ENCODE measurements around the gene EIF4G3. TPM values are rescaled to one million over a fixed set of nuclear protein-coding genes. Genes with fewer than 3 reads are reported as not detected.

EIF4G3 gene
- total and polyA plus RNA-seq, 2 donors (not counting 1 experiment from before 2014, with no cell fraction given), result 53.5 to 67.0 TPM

- TF ChIP-seq, protein P1, sequence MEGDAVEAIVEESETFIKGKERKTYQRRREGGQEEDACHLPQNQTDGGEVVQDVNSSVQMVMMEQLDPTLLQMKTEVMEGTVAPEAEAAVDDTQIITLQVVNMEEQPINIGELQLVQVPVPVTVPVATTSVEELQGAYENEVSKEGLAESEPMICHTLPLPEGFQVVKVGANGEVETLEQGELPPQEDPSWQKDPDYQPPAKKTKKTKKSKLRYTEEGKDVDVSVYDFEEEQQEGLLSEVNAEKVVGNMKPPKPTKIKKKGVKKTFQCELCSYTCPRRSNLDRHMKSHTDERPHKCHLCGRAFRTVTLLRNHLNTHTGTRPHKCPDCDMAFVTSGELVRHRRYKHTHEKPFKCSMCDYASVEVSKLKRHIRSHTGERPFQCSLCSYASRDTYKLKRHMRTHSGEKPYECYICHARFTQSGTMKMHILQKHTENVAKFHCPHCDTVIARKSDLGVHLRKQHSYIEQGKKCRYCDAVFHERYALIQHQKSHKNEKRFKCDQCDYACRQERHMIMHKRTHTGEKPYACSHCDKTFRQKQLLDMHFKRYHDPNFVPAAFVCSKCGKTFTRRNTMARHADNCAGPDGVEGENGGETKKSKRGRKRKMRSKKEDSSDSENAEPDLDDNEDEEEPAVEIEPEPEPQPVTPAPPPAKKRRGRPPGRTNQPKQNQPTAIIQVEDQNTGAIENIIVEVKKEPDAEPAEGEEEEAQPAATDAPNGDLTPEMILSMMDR (conservative IDR thresholded peaks at IDR 0.05 in 1 of 2, IDR thresholded peaks at IDR 0.05 in 1 of 2; ENCODE audit: low read depth in 1 of 2, low read length in 2 of 2), result no peak
- no peak for TF ChIP-seq EZH2 (IDR thresholded peaks at IDR 0.05; ENCODE audit: low read length, missing control alignments)
- Histone ChIP-seq H2AFZ (ENCODE audit: low read length) (no peak overlapping the region), H3K36me3 (ENCODE audit: control insufficient read depth, insufficient read depth, low read length) (peaks cover 2% of the 10 kb centered on the region), H3K9ac (ENCODE audit: insufficient read depth, low read length) (no peak overlapping the region), H3K4me2 (ENCODE audit: extremely low read depth, insufficient read depth, low read length) (no peak overlapping the region), H3K27ac (ENCODE audit: insufficient read depth, low read length) (no peak overlapping the region), H3K9me3 (ENCODE audit: control insufficient read depth, insufficient read depth, low read depth, low read length) (no peaks in the 10 kb centered on the region), H3K27me3 (ENCODE audit: control insufficient read depth, insufficient read depth, low read length) (no peaks in the 10 kb centered on the region), H4K20me1 (ENCODE audit: control insufficient read depth, extremely low read depth, insufficient read depth, low read length) (no peaks in the 10 kb centered on the region), H3K79me2 (ENCODE audit: control insufficient read depth, insufficient read depth, low read length) (peaks cover 78% of the 10 kb centered on the region), H3K4me3 (replicated peaks in 1 of 4; ENCODE audit: control extremely low read depth in 1 of 4, insufficient read depth in 1 of 4, low read depth in 3 of 4, low read length in 4 of 4) (no peak overlapping the region), H3K4me1 (ENCODE audit: control insufficient read depth, extremely low read depth, insufficient read depth, low read length) (peaks cover 3% of the 10 kb centered on the region)
- no peak for DNase-seq (ENCODE audit: low read depth in 2 of 2)
Observed at GRCh38 chr1:21162740-21163464, 13.8 kb downstream of the EIF4G3 start.

- H3K9ac ChIP-seq (ENCODE audit: insufficient read depth, low read length), result no peak overlapping the region
- peak in 1 of 2 donors; percentile 40 for DNase-seq (ENCODE audit: low read depth in 2 of 2)
- no peak overlapping the region for H2AFZ ChIP-seq (ENCODE audit: low read length)
- no peaks in the 10 kb centered on the region for H3K9me3 ChIP-seq (ENCODE audit: control insufficient read depth, insufficient read depth, low read depth, low read length)
- peaks cover 2% of the 10 kb centered on the region for H3K36me3 ChIP-seq (ENCODE audit: control insufficient read depth, insufficient read depth, low read length)
- H3K27ac ChIP-seq (ENCODE audit: insufficient read depth, low read length), result no peak overlapping the region
- no peaks in the 10 kb centered on the region for H3K27me3 ChIP-seq (ENCODE audit: control insufficient read depth, insufficient read depth, low read length)
- H3K4me1 ChIP-seq (ENCODE audit: control insufficient read depth, extremely low read depth, insufficient read depth, low read length), result peaks cover 3% of the 10 kb centered on the region
- no peaks in the 10 kb centered on the region for H4K20me1 ChIP-seq (ENCODE audit: control insufficient read depth, extremely low read depth, insufficient read depth, low read length)
- H3K4me3 ChIP-seq (replicated peaks in 1 of 4; ENCODE audit: control extremely low read depth in 1 of 4, insufficient read depth in 1 of 4, low read depth in 3 of 4, low read length in 4 of 4), result no peak overlapping the region
- TF ChIP-seq, protein P1 (conservative IDR thresholded peaks at IDR 0.05 in 1 of 2, IDR thresholded peaks at IDR 0.05 in 1 of 2; ENCODE audit: low read depth in 1 of 2, low read length in 2 of 2), result no peak
- no peak for TF ChIP-seq EZH2 (IDR thresholded peaks at IDR 0.05; ENCODE audit: low read length, missing control alignments)
- peaks cover 82% of the 10 kb centered on the region for H3K79me2 ChIP-seq (ENCODE audit: control insufficient read depth, insufficient read depth, low read length)
- H3K4me2 ChIP-seq (ENCODE audit: extremely low read depth, insufficient read depth, low read length), result no peak overlapping the region
Observed at GRCh38 chr1:21161842-21162241, 14.9 kb downstream of the EIF4G3 start.

DNA sequence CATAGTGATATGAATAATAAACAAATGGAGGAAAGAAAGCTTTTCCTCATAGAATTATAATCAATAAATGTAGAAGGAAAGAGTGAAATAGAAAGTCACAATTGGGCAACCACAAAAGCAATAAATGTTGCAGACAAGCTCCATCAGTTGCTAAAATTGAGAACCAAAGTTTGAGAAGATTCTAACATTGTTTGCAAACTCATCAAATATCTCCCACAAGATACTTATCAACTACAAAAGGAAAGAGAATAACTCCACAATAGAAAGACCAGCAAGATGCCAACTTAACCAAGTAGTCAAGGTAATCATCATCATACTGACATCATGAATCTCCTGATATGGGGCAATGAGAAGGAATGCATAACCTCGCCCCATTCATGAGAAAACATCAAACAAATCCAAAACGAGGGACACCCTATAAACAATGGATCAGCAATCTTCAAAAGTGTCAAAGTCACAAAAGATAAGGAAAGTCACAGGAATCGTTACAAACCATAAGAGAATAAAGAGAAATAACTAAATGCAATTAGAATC is 16.4 kb downstream of the EIF4G3 start:
- Histone ChIP-seq H3K79me2 (ENCODE audit: control insufficient read depth, insufficient read depth, low read length) (peaks cover 77% of the 10 kb centered on the region), H3K27me3 (ENCODE audit: control insufficient read depth, insufficient read depth, low read length) (no peaks in the 10 kb centered on the region), H2AFZ (ENCODE audit: low read length) (no peak overlapping the region), H3K4me3 (replicated peaks in 1 of 4; ENCODE audit: control extremely low read depth in 1 of 4, insufficient read depth in 1 of 4, low read depth in 3 of 4, low read length in 4 of 4) (no peak overlapping the region), H3K36me3 (ENCODE audit: control insufficient read depth, insufficient read depth, low read length) (peaks cover 2% of the 10 kb centered on the region), H3K9ac (ENCODE audit: insufficient read depth, low read length) (no peak overlapping the region), H3K4me1 (ENCODE audit: control insufficient read depth, extremely low read depth, insufficient read depth, low read length) (peaks cover 4% of the 10 kb centered on the region), H3K4me2 (ENCODE audit: extremely low read depth, insufficient read depth, low read length) (no peak overlapping the region), H3K27ac (ENCODE audit: insufficient read depth, low read length) (no peak overlapping the region), H3K9me3 (ENCODE audit: control insufficient read depth, insufficient read depth, low read depth, low read length) (no peaks in the 10 kb centered on the region), H4K20me1 (ENCODE audit: control insufficient read depth, extremely low read depth, insufficient read depth, low read length) (no peaks in the 10 kb centered on the region)
- TF ChIP-seq, protein P1 (conservative IDR thresholded peaks at IDR 0.05 in 1 of 2, IDR thresholded peaks at IDR 0.05 in 1 of 2; ENCODE audit: low read depth in 1 of 2, low read length in 2 of 2), result no peak
- no peak for TF ChIP-seq EZH2 (IDR thresholded peaks at IDR 0.05; ENCODE audit: low read length, missing control alignments)
- DNase-seq (ENCODE audit: low read depth in 2 of 2), result no peak
